KMS-11 (cell line): ENCODE data around the gene HS3ST2.

Experiments
- H2AFZ ChIP-seq: fragments of 200-600 bp; sonication (generic); 2 replicates; pipeline ENCODE4 v1.6.1; 2016; ENCODE audit warnings: antibody characterized with exemption, mixed run types, low read depth
- H3K27ac ChIP-seq: fragments of 200-600 bp; sonication (generic); 2 replicates; pipeline ENCODE4 v1.6.1; 2016; ENCODE audit warnings: mild to moderate bottlenecking, mixed run types
- H3K27me3 ChIP-seq: fragments of 200-600 bp; sonication (generic); 2 replicates; pipeline ENCODE4 v1.6.1; 2017; ENCODE audit warnings: mild to moderate bottlenecking, low read depth, mixed run types, moderate library complexity; ENCODE audit not compliant: insufficient read depth
- H3K36me3 ChIP-seq: fragments of 200-600 bp; sonication (generic); 2 replicates; pipeline ENCODE4 v1.6.1; 2017; ENCODE audit warnings: mild to moderate bottlenecking, mixed run types; ENCODE audit not compliant: insufficient read depth
- H3K4me1 ChIP-seq: fragments of 200-600 bp; sonication (generic); 2 replicates; pipeline ENCODE4 v1.6.1; 2016; ENCODE audit warnings: mild to moderate bottlenecking, low read depth, mixed run types; ENCODE audit not compliant: poor library complexity, severe bottlenecking
- H3K4me2 ChIP-seq: fragments of 200-600 bp; sonication (generic); 2 replicates; pipeline ENCODE4 v1.7.0; 2016; ENCODE audit warnings: mild to moderate bottlenecking, mixed run types
- H3K4me3 ChIP-seq: fragments of 200-600 bp; sonication (generic); IDR thresholded peaks from 2 replicates; pipeline ENCODE4 v1.6.1; 2017; ENCODE audit warnings: low read depth, low read length, mixed read lengths; ENCODE audit not compliant: insufficient read depth
- H3K79me2 ChIP-seq: fragments of 200-600 bp; sonication (generic); 2 replicates; pipeline ENCODE4 v1.6.1; 2016; ENCODE audit warnings: low read depth, mixed run types; ENCODE audit not compliant: insufficient read depth
- H3K9ac ChIP-seq: fragments of 200-600 bp; sonication (generic); 2 replicates; pipeline ENCODE4 v1.6.1; 2016; ENCODE audit warnings: mild to moderate bottlenecking, mixed run types
- H4K20me1 ChIP-seq: fragments of 200-600 bp; sonication (generic); 2 replicates; pipeline ENCODE4 v1.6.1; 2016; ENCODE audit warnings: mild to moderate bottlenecking, mixed run types; ENCODE audit not compliant: insufficient read depth
- CTCF ChIP-seq: fragments of 200-600 bp; sonication (generic); conservative IDR thresholded peaks from 2 replicates; pipeline ENCODE4 v1.6.1; 2017; ENCODE audit warnings: low read depth, mild to moderate bottlenecking, antibody characterized with exemption, low read length, moderate library complexity, mixed read lengths

The HS3ST2 gene

GRCh38 chr16:22929461-22929860 lies 115.5 kb downstream of the HS3ST2 start:
- H3K4me2 ChIP-seq: no peak overlapping the region
- no peaks in the 10 kb centered on the region for H3K27me3 ChIP-seq
- no peaks in the 10 kb centered on the region for H3K79me2 ChIP-seq

DNA sequence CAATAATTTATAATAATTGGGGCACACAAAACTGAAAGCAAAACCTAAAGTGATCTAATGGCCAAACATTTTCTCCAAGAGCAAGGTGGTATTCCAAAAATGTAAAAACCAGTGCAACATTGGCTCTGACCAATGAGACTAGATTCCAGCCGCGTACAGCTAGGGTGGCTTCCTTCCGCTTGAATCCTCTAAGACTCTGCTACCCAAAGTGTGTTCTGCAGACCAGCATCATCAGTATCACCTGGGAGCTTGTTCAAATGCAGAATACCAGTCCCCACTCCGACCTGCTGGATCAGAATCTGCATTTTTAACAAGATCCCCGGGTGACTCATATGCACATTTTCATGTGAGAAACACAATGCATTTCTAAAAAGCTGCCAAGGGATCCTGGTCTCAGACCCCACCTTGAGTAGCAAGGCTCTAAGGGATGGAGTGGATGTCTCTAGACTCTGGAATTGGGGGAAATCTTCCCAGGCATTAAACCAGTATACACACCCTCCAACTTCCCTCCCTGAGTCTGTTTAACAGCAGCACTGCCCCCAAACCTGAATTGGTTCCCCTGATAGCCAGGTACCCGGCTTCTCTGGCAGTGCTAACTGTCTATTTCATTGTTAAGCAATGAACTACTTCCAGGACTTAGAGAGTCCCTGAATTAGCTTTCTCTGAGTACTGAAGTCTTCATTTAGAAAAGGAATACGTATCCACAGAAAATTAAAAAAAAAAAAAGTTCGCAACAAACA lies 118.2 kb downstream of the HS3ST2 start:
- H2AFZ ChIP-seq: no peak overlapping the region
- no peak overlapping the region for H3K4me3 ChIP-seq
- TF ChIP-seq CTCF: no peak
- H4K20me1 ChIP-seq: no peaks in the 10 kb centered on the region
- H3K9ac ChIP-seq: no peak overlapping the region
- no peaks in the 10 kb centered on the region for H3K4me1 ChIP-seq
- no peaks in the 10 kb centered on the region for H3K36me3 ChIP-seq
- no peak overlapping the region for H3K4me2 ChIP-seq
- H3K27me3 ChIP-seq: no peaks in the 10 kb centered on the region
- H3K27ac ChIP-seq: no peak overlapping the region
- H3K79me2 ChIP-seq: no peaks in the 10 kb centered on the region

More at GRCh38 chr16:22929461-22929860, 115.5 kb downstream of the HS3ST2 start:
- H2AFZ ChIP-seq: no peak overlapping the region
- H3K9ac ChIP-seq: no peak overlapping the region
- no peaks in the 10 kb centered on the region for H3K36me3 ChIP-seq
- TF ChIP-seq CTCF: no peak
- no peak overlapping the region for H3K27ac ChIP-seq
- H3K4me3 ChIP-seq: no peak overlapping the region
- H4K20me1 ChIP-seq: no peaks in the 10 kb centered on the region
- no peaks in the 10 kb centered on the region for H3K4me1 ChIP-seq

DNA sequence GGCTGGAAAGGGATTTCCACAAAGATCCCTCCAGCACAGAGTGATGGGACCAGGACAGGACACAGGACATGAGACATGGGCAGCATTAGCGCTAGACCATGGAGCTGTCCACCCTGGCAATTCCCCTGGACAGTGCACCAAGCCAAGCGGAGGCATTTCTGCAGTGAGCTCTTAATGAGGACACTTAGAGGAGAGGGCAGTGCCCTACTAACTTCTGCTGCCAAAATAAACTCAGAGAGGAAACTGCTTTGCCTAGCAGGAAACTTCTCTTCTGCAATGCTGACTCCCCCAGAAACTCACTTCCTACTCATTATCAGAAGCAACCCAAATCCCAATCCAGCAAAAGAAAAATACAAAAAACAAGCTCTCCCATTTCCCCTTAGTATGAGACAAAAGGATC lies 119.2 kb downstream of the HS3ST2 start:
- Histone ChIP-seq H4K20me1 (no peaks in the 10 kb centered on the region), H3K9ac (no peak overlapping the region), H3K27me3 (no peaks in the 10 kb centered on the region), H3K27ac (no peak overlapping the region), H2AFZ (no peak overlapping the region), H3K36me3 (no peaks in the 10 kb centered on the region), H3K4me2 (no peak overlapping the region), H3K4me1 (no peaks in the 10 kb centered on the region), H3K79me2 (no peaks in the 10 kb centered on the region), H3K4me3 (no peak overlapping the region)
- no peak for TF ChIP-seq CTCF

GRCh38 chr16:22934786-22935185 lies 120.8 kb downstream of the HS3ST2 start:
- H3K79me2 ChIP-seq: no peaks in the 10 kb centered on the region
- no peaks in the 10 kb centered on the region for H3K36me3 ChIP-seq
- no peak for TF ChIP-seq CTCF
- no peak overlapping the region for H3K9ac ChIP-seq
- no peak overlapping the region for H3K4me2 ChIP-seq
- no peaks in the 10 kb centered on the region for H3K27me3 ChIP-seq
- no peaks in the 10 kb centered on the region for H4K20me1 ChIP-seq
- H3K4me1 ChIP-seq: no peaks in the 10 kb centered on the region
- H3K27ac ChIP-seq: no peak overlapping the region
- no peak overlapping the region for H2AFZ ChIP-seq
- no peak overlapping the region for H3K4me3 ChIP-seq
